HCT116 (cell line): Measurements from ENCODE around the gene FMNL1. TPM values are rescaled to one million over a fixed set of nuclear protein-coding genes. Genes with fewer than 3 reads are reported as not detected.

Experiments used
- ATAC-seq: fragments of 200-7000 bp; cut with Tn5 transposase; 2 replicates; pipeline ENCODE4 v1.9.1; 2020; ENCODE audit warnings: mild to moderate bottlenecking, moderate library complexity
- BruUV-seq: library from RNA; stranded (reverse); fragments of 400-500 nt; replicated peaks from 2 replicates; lab custom pipeline; 2021; lab: Mats Ljungman, UMichigan
- CTCF ChIA-PET: fragments of 300-600 bp; sonication (Branson Sonifier 250); formaldehyde crosslinking; loops from one replicate; lab custom pipeline; 2021; ENCODE audit warnings: antibody characterized with exemption; lab: Charles Lee
- POLR2A ChIA-PET: fragments of 300-600, 350-600 bp; sonication (Branson Sonifier 250); formaldehyde crosslinking; loops from one replicate; lab custom pipeline; 2021; ENCODE audit warnings: antibody characterized with exemption; lab: Charles Lee
- RAD21 ChIA-PET, 2 experiments: fragments of 300-600 bp; sonication (Branson Sonifier 250); formaldehyde crosslinking; loops; one replicate each; lab custom pipeline; 2023; ENCODE audit warnings: low total read pairs in 2 of 2; ENCODE audit not compliant: uncharacterized antibody in 2 of 2, unreplicated experiment in 2 of 2, low non-redundant PET in 1 of 2; lab: Charles Lee
- DNase-seq: peaks from one replicate; pipeline ENCODE4 v3.0.0-alpha.2; 2010; ENCODE audit warnings: low read depth, low spot score
- H2AFZ ChIP-seq: fragments of 200-600 bp; shearing (Covaris generic), sonication (generic); 2 replicates; pipeline ENCODE4 v1.6.1; 2017; ENCODE audit warnings: low read depth, mixed run types, mixed read lengths, antibody characterized with exemption, low read length; ENCODE audit not compliant: poor library complexity, severe bottlenecking
- H3K27ac ChIP-seq: 2 replicates; pipeline ENCODE4 v1.5.1; 2012; ENCODE audit warnings: low read depth, low read length
- H3K27me3 ChIP-seq: fragments of 200-600 bp; sonication (generic); 2 replicates; pipeline ENCODE4 v1.6.1; 2016; ENCODE audit warnings: mixed run types, low read length, mixed read lengths; ENCODE audit not compliant: insufficient read depth
- H3K36me3 ChIP-seq, 2 experiments: fragments of 200-500 bp in 1 of 2; fragments of 200-600 bp in 1 of 2; sonication (Bioruptor generic) in 1 of 2; sonication (generic) in 1 of 2; 2 replicates each; pipeline versions ENCODE4 v1.5.1 to v1.6.1; 2014 to 2016; ENCODE audit warnings: low read length in 2 of 2, inconsistent platforms in 1 of 2, mixed read lengths in 1 of 2, mixed run types in 1 of 2; ENCODE audit not compliant: insufficient read depth in 2 of 2, control insufficient read depth in 1 of 2
- H3K4me1 ChIP-seq, 2 experiments: fragments of 200-600 bp in 1 of 2; sonication (generic) in 1 of 2; 2 replicates each; pipeline versions ENCODE4 v1.5.1 to v1.6.1; 2012 to 2017; ENCODE audit warnings: low read length in 2 of 2, inconsistent platforms in 1 of 2, mild to moderate bottlenecking in 1 of 2, mixed read lengths in 1 of 2, mixed run types in 1 of 2, moderate library complexity in 1 of 2; ENCODE audit not compliant: insufficient read depth in 2 of 2, control insufficient read depth in 1 of 2
- H3K4me2 ChIP-seq: fragments of 200-600 bp; sonication (generic); 2 replicates; pipeline ENCODE4 v1.6.1; 2017; ENCODE audit warnings: mixed run types, low read length, mixed read lengths
- H3K4me3 ChIP-seq, 2 experiments: fragments of 200-600 bp in 1 of 2; sonication (generic) in 1 of 2; replicated peaks in 1 of 2; 2 replicates each; pipeline ENCODE4 v1.5.1; 2011 to 2016; ENCODE audit warnings: low read length in 2 of 2, control low read depth in 1 of 2, low read depth in 1 of 2, mild to moderate bottlenecking in 1 of 2, mixed read lengths in 1 of 2, mixed run types in 1 of 2
- H3K79me2 ChIP-seq: fragments of 200-600 bp; sonication (generic); 2 replicates; pipeline ENCODE4 v1.6.1; 2017; ENCODE audit warnings: mild to moderate bottlenecking, mixed run types, low read length, moderate library complexity, mixed read lengths; ENCODE audit not compliant: insufficient read depth
- H3K9ac ChIP-seq: fragments of 200-600 bp; sonication (generic); 2 replicates; pipeline ENCODE4 v1.6.1; 2016; ENCODE audit warnings: low read length, mixed read lengths
- H3K9me2 ChIP-seq: fragments of 200-600 bp; sonication (generic), shearing (Covaris generic); 2 replicates; pipeline ENCODE4 v1.6.1; 2017; ENCODE audit warnings: mixed run types, mild to moderate bottlenecking, moderate library complexity; ENCODE audit not compliant: insufficient read depth
- H3K9me3 ChIP-seq, 2 experiments: fragments of 200-500 bp in 1 of 2; fragments of 200-600 bp in 1 of 2; sonication (Bioruptor generic) in 1 of 2; sonication (generic) in 1 of 2; 2 replicates each; pipeline ENCODE4 v1.6.1; 2014 to 2017; ENCODE audit warnings: low read length in 2 of 2, mixed read lengths in 2 of 2, inconsistent platforms in 1 of 2, low read depth in 1 of 2, mild to moderate bottlenecking in 1 of 2, mixed run types in 1 of 2, moderate library complexity in 1 of 2; ENCODE audit not compliant: control insufficient read depth in 1 of 2, insufficient read depth in 1 of 2
- H4K20me1 ChIP-seq: fragments of 200-600 bp; sonication (generic), shearing (Covaris generic); 2 replicates; pipeline ENCODE4 v1.6.1; 2017; ENCODE audit warnings: mixed run types, mild to moderate bottlenecking, moderate library complexity; ENCODE audit not compliant: insufficient read depth
- ATF3 ChIP-seq: IDR thresholded peaks from 2 replicates; pipeline ENCODE4 v1.6.1; 2012
- CTCF ChIP-seq, 3 experiments: fragments of 200-600 bp in 1 of 3; sonication (generic) in 1 of 3; IDR thresholded peaks in 2 of 3; conservative IDR thresholded peaks in 1 of 3; 2 replicates each; pipeline ENCODE4 v1.5.1; 2012 to 2017; ENCODE audit warnings: low read depth in 2 of 3, low read length in 2 of 3, antibody characterized with exemption in 1 of 3, borderline replicate concordance in 1 of 3, control low read depth in 1 of 3, mild to moderate bottlenecking in 1 of 3, mixed read lengths in 1 of 3, mixed run types in 1 of 3, moderate library complexity in 1 of 3; ENCODE audit not compliant: insufficient read depth in 1 of 3
- ELF1 ChIP-seq: IDR thresholded peaks from 2 replicates; pipeline ENCODE4 v1.6.1; 2012; ENCODE audit warnings: low read depth, borderline replicate concordance
- EZH2 ChIP-seq: fragments of 200-600 bp; sonication (generic); IDR thresholded peaks from 2 replicates; pipeline ENCODE4 v1.6.1; 2017; ENCODE audit warnings: antibody characterized with exemption, mixed run types
- FOSL1 ChIP-seq: IDR thresholded peaks from 2 replicates; pipeline ENCODE4 v1.6.1; 2012; ENCODE audit warnings: low read depth
- JUND ChIP-seq: IDR thresholded peaks from 2 replicates; pipeline ENCODE4 v1.6.1; 2012
- POLR2AphosphoS5 ChIP-seq: IDR thresholded peaks from 2 replicates; pipeline ENCODE4 v1.6.1; 2011; ENCODE audit warnings: mild to moderate bottlenecking, low read depth, low read length, moderate library complexity
- RAD21 ChIP-seq: IDR thresholded peaks from 2 replicates; pipeline ENCODE4 v1.6.1; 2012; ENCODE audit warnings: low read depth, mild to moderate bottlenecking
- SIN3A ChIP-seq: IDR thresholded peaks from 2 replicates; pipeline ENCODE4 v1.6.1; 2012; ENCODE audit warnings: low read depth
- SP1 ChIP-seq: IDR thresholded peaks from 2 replicates; pipeline ENCODE4 v1.6.1; 2012; ENCODE audit warnings: low read depth
- TCF7L2 ChIP-seq: IDR thresholded peaks from 2 replicates; pipeline ENCODE4 v1.7.0; 2011; ENCODE audit warnings: borderline replicate concordance, inconsistent platforms; ENCODE audit not compliant: insufficient read depth, insufficient read length; ENCODE audit errors: extremely low read depth
- intact Hi-C: fragments of 100-400 bp; cut with micrococcal nuclease; formaldehyde crosslinking; loops from 2 replicates; pipeline ENCODE4 v1.10.0; 2022
- total RNA-seq: library from RNA; stranded (reverse); gene quantifications from one replicate; pipeline ENCODE4 v1.2.1, GENCODE V29; 2021; ENCODE audit not compliant: unreplicated experiment

FMNL1 gene
- total RNA-seq, 1 experiment from 2014 or later: 8.2 TPM

- peaks cover 37 to 62% of the 10 kb centered on the region in 2 experiments for H3K4me1 ChIP-seq
- peak overlapping the region; percentile 73 for H3K4me2 ChIP-seq
- H3K27me3 ChIP-seq: no peaks in the 10 kb centered on the region
- no peaks in the 10 kb centered on the region for H3K9me3 ChIP-seq
- POLR2A ChIA-PET: interaction anchor here (1.0 to 1.4 kb wide), 3 partner anchors 10 to 23 kb away, joined by 3 read pairs; partner anchors contain the start of gene MAP3K14
- ATAC-seq: peak; percentile 85
- DNase-seq: peak; percentile 65
- H3K4me3 ChIP-seq: peak overlapping the region in 1 of 2 experiments; percentile 9; a peak in 1 of 4 replicates
- CTCF ChIA-PET: interaction anchor here (0.6 to 1.6 kb wide), 4 partner anchors 10 to 559 kb away, joined by 3 to 10 read pairs (median 4); no protein-coding TSS in a partner anchor
- H4K20me1 ChIP-seq: peaks cover 20% of the 10 kb centered on the region; the same call in 1 of the 2 replicates
- intact Hi-C loops: loop anchor here (1.0 kb wide), 1 partner anchor 92 kb away; no protein-coding TSS in a partner anchor
- peaks cover 13 to 39% of the 10 kb centered on the region in 2 experiments; a peak in 1 of 4 replicates for H3K36me3 ChIP-seq
- H3K9ac ChIP-seq: peak overlapping the region; percentile 44
- peaks cover 98% of the 10 kb centered on the region for H3K79me2 ChIP-seq
- RAD21 ChIA-PET: interaction anchor here in 1 of 2 experiments (0.9 to 1.2 kb wide), 2 partner anchors 36 to 92 kb away, joined by 3 to 4 read pairs; no protein-coding TSS in a partner anchor
- no peaks in the 10 kb centered on the region for H3K9me2 ChIP-seq
- peak overlapping the region; percentile 36 for H3K27ac ChIP-seq
- no peak for TF ChIP-seq ATF3
- TF ChIP-seq JUND: peak; percentile 76
- TF ChIP-seq FOSL1: peak; percentile 78
- peak; percentile 15 for TF ChIP-seq TCF7L2
- no peak for TF ChIP-seq EZH2
- peak; percentile 40; the same call in 1 of the 2 replicates for TF ChIP-seq RAD21
- TF ChIP-seq SP1: no peak
- TF ChIP-seq SIN3A: no peak
- TF ChIP-seq CTCF (IDR thresholded peaks at IDR 0.05 in 2 of 3, conservative IDR thresholded peaks at IDR 0.05 in 1 of 3; ENCODE audit: borderline replicate concordance in 1 of 3, insufficient read depth in 1 of 3, low read depth in 2 of 3, low read length in 2 of 3): 0 out of 6 replicates have a peak, but pooled peaks of 1 of the 3 experiments have one; percentile 4
- TF ChIP-seq POLR2AphosphoS5: 0 out of 2 replicates have a peak, but pooled peaks have one; percentile 17
- TF ChIP-seq ELF1: no peak
- BruUV-seq: no TSS peak
- H2AFZ ChIP-seq: no peak overlapping the region
These were observed 71.9 kb downstream of the FMNL1 start for GRCh38 chr17:45293413-45294211.
